A549 treated with ZK216348 at 1 μM for 4 hours (cell line): ENCODE measurements around the gene PRAC1. TPM values are rescaled to one million over a fixed set of nuclear protein-coding genes. Genes with fewer than 3 reads are reported as not detected.

ENCODE experiments used
- total RNA-seq: library from RNA; stranded (reverse); fragments of 200-300 nt; extraction: Qiagen RNA extraction; gene quantifications from 5 replicates; pipeline ENCODE4 v1.2.3, GENCODE V29; 2022; ENCODE audit warnings: low read depth

PRAC1 gene
- not detected in 5 replicates for total RNA-seq

GRCh38 chr17:48722201-48722907, at the start of gene PRAC1:
Gene PRAC1, minus strand, starts transcription at chr17:48722518. Its CDS starts 126 bp downstream, at chr17:48722392.

GRCh38 chr17:48728232-48729231, 6.2 kb upstream of the PRAC1 start, which contains the start of gene HOXB13:
Gene HOXB13, minus strand, starts transcription at chr17:48728750. Its CDS starts 157 bp downstream, at chr17:48728593.

GRCh38 chr17:48722915-48723422, 651 bp upstream of the PRAC1 start, which contains the start of gene PRAC2:
Gene PRAC2, plus strand, starts transcription at chr17:48723185. Its CDS starts 1,226 bp downstream, at chr17:48724411.

Other genes with a start within 250 kb of the PRAC1 start
- gene HOXB1, start 191.5 kb downstream of the PRAC1 start, total RNA-seq = not detected in 5 replicates
- 0.48 to 0.84 TPM (median 0.63 TPM) in 5 replicates for gene HOXB2, start 177.4 kb downstream of the PRAC1 start, total RNA-seq
- gene HOXB4, start 144.2 kb downstream of the PRAC1 start, total RNA-seq = 0.12 to 0.29 TPM (median 0.16 TPM) in 5 replicates
- 3.6 to 5.9 TPM (median 5.6 TPM) in 5 replicates for gene HOXB3, start 132.3 kb downstream of the PRAC1 start, total RNA-seq
- 1.4 to 2.7 TPM (median 2.6 TPM) in 5 replicates for gene HOXB5, start 128.7 kb downstream of the PRAC1 start, total RNA-seq
- 3.3 to 7.9 TPM (median 6.5 TPM) in 5 replicates for gene HOXB6, start 117.5 kb downstream of the PRAC1 start, total RNA-seq
- gene HOXB7, start 111.5 kb downstream of the PRAC1 start, total RNA-seq = 32.7 to 53.1 TPM (median 37.7 TPM) in 5 replicates
- 6.8 to 9.7 TPM (median 8.9 TPM) in 5 replicates for gene HOXB8, start 107.2 kb downstream of the PRAC1 start, total RNA-seq
- gene HOXB9, start 96.2 kb downstream of the PRAC1 start, total RNA-seq = 7.3 to 8.2 TPM (median 7.8 TPM) in 5 replicates
- not detected in 5 replicates for gene PRAC2, start 667 bp upstream of the PRAC1 start, total RNA-seq
- 1.4 to 2.7 TPM (median 2.1 TPM) in 5 replicates for gene HOXB13, start 6.2 kb upstream of the PRAC1 start, total RNA-seq
- 0.14 to 0.73 TPM (median 0.62 TPM) in 5 replicates for gene TTLL6, start 94.7 kb upstream of the PRAC1 start, total RNA-seq
- 69.6 to 95.2 TPM (median 83.4 TPM) in 5 replicates for gene CALCOCO2, start 108.5 kb upstream of the PRAC1 start, total RNA-seq
- gene ATP5MC1, start 170.3 kb upstream of the PRAC1 start, total RNA-seq = 449 to 723 TPM (median 558 TPM) in 5 replicates
- gene UBE2Z, start 185.9 kb upstream of the PRAC1 start, total RNA-seq = 118 to 139 TPM (median 126 TPM) in 5 replicates
- gene SNF8, start 222.3 kb upstream of the PRAC1 start, total RNA-seq = 239 to 344 TPM (median 313 TPM) in 5 replicates
- gene GIP, start 246.1 kb upstream of the PRAC1 start, total RNA-seq = 3.5 to 5.9 TPM (median 4.3 TPM) in 5 replicates